ENCODE results near the gene RSAD2. TPM values are rescaled to one million over a fixed set of nuclear protein-coding genes. Genes with fewer than 3 reads are reported as not detected.

RSAD2 gene
- total and polyA plus RNA-seq, 2 experiments from 2014 or later = 1.1 to 1.3 TPM

- no peak overlapping the region for H3K4me3 ChIP-seq
These were observed 31.7 kb upstream of the RSAD2 start for GRCh38 chr2:6845903-6846302.

GRCh38 chr2:6846540-6846939 lies 31.0 kb upstream of the RSAD2 start:
- no peak for TF ChIP-seq EZH2 (IDR thresholded peaks at IDR 0.05; ENCODE audit: borderline replicate concordance)
- TF ChIP-seq CTCF (IDR thresholded peaks at IDR 0.05; ENCODE audit: poor library complexity) = no peak
- TF ChIP-seq EZH2phosphoT487 (IDR thresholded peaks at IDR 0.05; ENCODE audit: low read depth, severe bottlenecking, unreplicated experiment) = no peak
- H3K27me3 ChIP-seq = no peaks in the 10 kb centered on the region
- no peak overlapping the region for H3K27ac ChIP-seq
- H3K4me2 ChIP-seq = no peak overlapping the region
- H3K79me2 ChIP-seq = no peaks in the 10 kb centered on the region
- no peak overlapping the region for H2AFZ ChIP-seq
- no peak for DNase-seq (ENCODE audit: low spot score)
- no peaks in the 10 kb centered on the region for H3K4me1 ChIP-seq (ENCODE audit: insufficient read depth)
- peaks cover 25% of the 10 kb centered on the region for H3K9me3 ChIP-seq (ENCODE audit: low read depth)
- H3K9me2 ChIP-seq (replicated peaks; ENCODE audit: insufficient read depth) = no peaks in the 10 kb centered on the region
- H3K4me3 ChIP-seq = no peak overlapping the region
- WGBS (ENCODE audit: low lambda C conversion rate, missing lambda C conversion rate) = 72% methylated on average over 1 of the region's 1 CpG
- H4K20me1 ChIP-seq (ENCODE audit: insufficient read depth, poor library complexity, severe bottlenecking) = no peaks in the 10 kb centered on the region
- H3K36me3 ChIP-seq (replicated peaks; ENCODE audit: insufficient read depth, low read depth) = no peaks in the 10 kb centered on the region

More at GRCh38 chr2:6845903-6846302, 31.7 kb upstream of the RSAD2 start:
- DNase-seq (ENCODE audit: low spot score) = no peak
- Histone ChIP-seq H4K20me1 (ENCODE audit: insufficient read depth, poor library complexity, severe bottlenecking) (no peaks in the 10 kb centered on the region), H2AFZ (no peak overlapping the region), H3K4me1 (ENCODE audit: insufficient read depth) (no peaks in the 10 kb centered on the region), H3K27me3 (no peaks in the 10 kb centered on the region), H3K79me2 (no peaks in the 10 kb centered on the region), H3K9me3 (ENCODE audit: low read depth) (peaks cover 25% of the 10 kb centered on the region), H3K9me2 (replicated peaks; ENCODE audit: insufficient read depth) (no peaks in the 10 kb centered on the region), H3K36me3 (replicated peaks; ENCODE audit: insufficient read depth, low read depth) (no peaks in the 10 kb centered on the region), H3K27ac (no peak overlapping the region), H3K4me2 (no peak overlapping the region)
- TF ChIP-seq CTCF (IDR thresholded peaks at IDR 0.05; ENCODE audit: poor library complexity) = no peak
- TF ChIP-seq EZH2phosphoT487 (IDR thresholded peaks at IDR 0.05; ENCODE audit: low read depth, severe bottlenecking, unreplicated experiment) = no peak
- no peak for TF ChIP-seq EZH2 (IDR thresholded peaks at IDR 0.05; ENCODE audit: borderline replicate concordance)
- 92% methylated on average over 2 of the region's 2 CpGs for WGBS (ENCODE audit: low lambda C conversion rate, missing lambda C conversion rate)

DNA sequence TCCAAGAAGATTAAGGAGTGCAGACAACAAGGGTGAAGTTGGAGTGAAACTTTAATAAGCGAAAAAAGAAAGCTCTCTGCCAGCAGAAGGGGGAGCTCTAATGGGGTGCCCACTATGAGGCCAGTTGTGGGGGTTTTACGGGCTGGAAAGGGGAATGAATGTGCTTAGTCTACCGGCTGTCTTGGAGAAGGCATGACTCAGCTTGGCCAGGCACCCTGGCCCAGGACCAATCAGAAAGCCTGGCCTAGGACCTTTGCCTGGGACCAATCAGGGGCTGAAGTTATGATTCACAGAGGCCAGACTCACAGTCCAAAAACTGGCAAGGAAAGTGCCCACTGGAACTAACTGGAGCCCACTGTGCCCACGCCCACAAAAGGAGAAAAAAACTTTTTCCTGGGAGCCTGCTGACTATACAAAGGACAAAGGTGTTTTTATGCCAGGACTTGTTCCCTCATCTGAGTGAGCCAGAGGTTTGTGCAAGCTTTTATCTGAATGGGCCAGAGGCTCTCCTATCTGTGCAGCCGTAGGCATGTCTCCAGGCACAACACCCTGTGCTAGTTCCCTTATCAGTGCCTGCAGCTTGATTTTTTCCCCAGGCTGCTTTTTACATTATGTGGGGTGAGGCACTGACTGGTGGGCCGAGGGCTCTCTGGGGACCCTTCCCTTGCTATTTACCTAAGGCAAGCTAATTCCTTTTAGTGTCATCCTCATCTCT lies 30.5 kb upstream of the RSAD2 start:
- TF ChIP-seq EZH2phosphoT487 (IDR thresholded peaks at IDR 0.05; ENCODE audit: low read depth, severe bottlenecking, unreplicated experiment) (no peak), CTCF (IDR thresholded peaks at IDR 0.05; ENCODE audit: poor library complexity) (no peak), EZH2 (IDR thresholded peaks at IDR 0.05; ENCODE audit: borderline replicate concordance) (no peak)
- no peaks in the 10 kb centered on the region for H3K27me3 ChIP-seq
- H3K36me3 ChIP-seq (replicated peaks; ENCODE audit: insufficient read depth, low read depth) = no peaks in the 10 kb centered on the region
- H2AFZ ChIP-seq = no peak overlapping the region
- peaks cover 25% of the 10 kb centered on the region for H3K9me3 ChIP-seq (ENCODE audit: low read depth)
- 93% methylated on average over 6 of the region's 6 CpGs for WGBS (ENCODE audit: low lambda C conversion rate, missing lambda C conversion rate)
- no peak for DNase-seq (ENCODE audit: low spot score)
- H4K20me1 ChIP-seq (ENCODE audit: insufficient read depth, poor library complexity, severe bottlenecking) = no peaks in the 10 kb centered on the region
- no peaks in the 10 kb centered on the region for H3K4me1 ChIP-seq (ENCODE audit: insufficient read depth)
- H3K79me2 ChIP-seq = no peaks in the 10 kb centered on the region
- H3K9me2 ChIP-seq (replicated peaks; ENCODE audit: insufficient read depth) = no peaks in the 10 kb centered on the region
- H3K4me3 ChIP-seq = no peak overlapping the region
- H3K4me2 ChIP-seq = no peak overlapping the region
- no peak overlapping the region for H3K27ac ChIP-seq

All from hepatocyte (in vitro differentiated cells).